H9 (cell line): ENCODE data around the gene ABCA13. TPM values are rescaled to one million over a fixed set of nuclear protein-coding genes. Genes with fewer than 3 reads are reported as not detected.

Experiments
- DNase-seq: peaks from one replicate; pipeline ENCODE4 v3.0.0-alpha.2; 2017
- H2AFZ ChIP-seq: one replicate; pipeline ENCODE4 v1.6.1; 2013; ENCODE audit warnings: mild to moderate bottlenecking, low read length, control low read depth, moderate library complexity
- H2AK5ac ChIP-seq: 2 replicates; pipeline ENCODE4 v1.6.1; 2013; ENCODE audit warnings: low read length, control low read depth, mixed read lengths; ENCODE audit not compliant: insufficient read length
- H2BK120ac ChIP-seq: one replicate; pipeline ENCODE4 v1.6.1; 2013; ENCODE audit warnings: low read depth, mild to moderate bottlenecking, low read length, control low read depth, inconsistent platforms; ENCODE audit not compliant: poor library complexity, severe bottlenecking
- H2BK12ac ChIP-seq: 2 replicates; pipeline ENCODE4 v1.6.1; 2013; ENCODE audit warnings: low read length, control low read depth, mixed read lengths, low read depth; ENCODE audit not compliant: insufficient read length
- H2BK15ac ChIP-seq: 2 replicates; pipeline ENCODE4 v1.6.1; 2013; ENCODE audit warnings: low read depth, low read length, control low read depth
- H2BK20ac ChIP-seq: one replicate; pipeline ENCODE4 v1.6.1; 2013; ENCODE audit warnings: low read depth, mild to moderate bottlenecking, low read length, control low read depth, inconsistent platforms; ENCODE audit not compliant: poor library complexity, severe bottlenecking
- H2BK5ac ChIP-seq: 2 replicates; pipeline ENCODE4 v1.6.1; 2013; ENCODE audit warnings: low read length, control low read depth, mixed read lengths; ENCODE audit not compliant: insufficient read length
- H3K14ac ChIP-seq: 2 replicates; pipeline ENCODE4 v1.6.1; 2013; ENCODE audit warnings: low read length, control low read depth; ENCODE audit not compliant: insufficient read depth
- H3K18ac ChIP-seq: 2 replicates; pipeline ENCODE4 v1.6.1; 2013; ENCODE audit warnings: low read depth, mild to moderate bottlenecking, mixed read lengths, low read length, control low read depth; ENCODE audit not compliant: insufficient read length
- H3K23ac ChIP-seq: 2 replicates; pipeline ENCODE4 v1.6.1; 2013; ENCODE audit warnings: low read length, control low read depth, mixed read lengths, low read depth; ENCODE audit not compliant: insufficient read length
- H3K23me2 ChIP-seq: 2 replicates; pipeline ENCODE4 v1.6.1; 2013; ENCODE audit warnings: low read depth, mild to moderate bottlenecking, mixed read lengths, low read length, control low read depth; ENCODE audit not compliant: insufficient read length, poor library complexity, severe bottlenecking
- H3K27ac ChIP-seq: 2 replicates; pipeline ENCODE4 v1.5.1; 2013; ENCODE audit warnings: low read length, control low read depth, mixed read lengths, low read depth; ENCODE audit not compliant: insufficient read length
- H3K27me3 ChIP-seq: 2 replicates; pipeline ENCODE4 v1.6.1; 2013; ENCODE audit warnings: low read length, control low read depth, inconsistent platforms; ENCODE audit not compliant: insufficient read depth
- H3K4ac ChIP-seq: 2 replicates; pipeline ENCODE4 v1.6.1; 2013; ENCODE audit warnings: low read depth, mild to moderate bottlenecking, control low read depth, inconsistent platforms, low read length, moderate library complexity
- H3K4me1 ChIP-seq: 2 replicates; pipeline ENCODE4 v1.6.1; 2013; ENCODE audit warnings: low read length, control low read depth, inconsistent platforms; ENCODE audit not compliant: insufficient read depth
- H3K4me2 ChIP-seq: 2 replicates; pipeline ENCODE4 v1.6.1; 2013; ENCODE audit warnings: low read length, control low read depth, mixed read lengths; ENCODE audit not compliant: insufficient read length, insufficient read depth
- H3K56ac ChIP-seq: 2 replicates; pipeline ENCODE4 v1.6.1; 2013; ENCODE audit warnings: low read depth, mild to moderate bottlenecking, mixed read lengths, low read length, control low read depth; ENCODE audit not compliant: insufficient read length
- H3K79me1 ChIP-seq: 2 replicates; pipeline ENCODE4 v1.6.1; 2013; ENCODE audit warnings: low read depth, mild to moderate bottlenecking, moderate library complexity, low read length, control low read depth, inconsistent platforms; ENCODE audit not compliant: insufficient read depth, poor library complexity, severe bottlenecking
- H3K79me2 ChIP-seq: 2 replicates; pipeline ENCODE4 v1.6.1; 2013; ENCODE audit warnings: low read length, control low read depth, inconsistent platforms; ENCODE audit not compliant: insufficient read depth
- H3K9ac ChIP-seq: 2 replicates; pipeline ENCODE4 v1.6.1; 2013; ENCODE audit warnings: low read length, control low read depth, mixed read lengths; ENCODE audit not compliant: insufficient read length; ENCODE audit errors: extremely low read depth
- H3K9me3 ChIP-seq: one replicate; pipeline ENCODE4 v1.6.1; 2013; ENCODE audit warnings: low read depth, low read length, inconsistent platforms; ENCODE audit not compliant: control insufficient read depth
- H3T11ph ChIP-seq: one replicate; pipeline ENCODE4 v1.6.1; 2013; ENCODE audit warnings: mild to moderate bottlenecking, low read length, control low read depth, inconsistent platforms
- H4K20me1 ChIP-seq: one replicate; pipeline ENCODE4 v1.6.1; 2013; ENCODE audit not compliant: control insufficient read depth, insufficient read length, insufficient read depth
- H4K5ac ChIP-seq: 2 replicates; pipeline ENCODE4 v1.6.1; 2013; ENCODE audit warnings: low read depth, mild to moderate bottlenecking, mixed read lengths, low read length, control low read depth; ENCODE audit not compliant: insufficient read length
- H4K8ac ChIP-seq: replicated peaks from 2 replicates; pipeline ENCODE4 v1.6.1; 2013; ENCODE audit warnings: low read length, control low read depth, mixed read lengths, low read depth; ENCODE audit not compliant: insufficient read length
- H4K91ac ChIP-seq: 2 replicates; pipeline ENCODE4 v1.6.1; 2013; ENCODE audit warnings: low read depth, mild to moderate bottlenecking, moderate library complexity, mixed read lengths, low read length, control low read depth; ENCODE audit not compliant: insufficient read length
- H3K27ac Mint-ChIP-seq, 3 experiments: 2 replicates in 2 of 3; 3 replicates in 1 of 3; pipeline ENCODE4 v1.8.0; 2020 to 2021; ENCODE audit warnings: mixed read lengths in 3 of 3, mild to moderate bottlenecking in 1 of 3, moderate library complexity in 1 of 3
- H3K27me3 Mint-ChIP-seq: 2 replicates; pipeline ENCODE4 v1.8.0; 2021; ENCODE audit warnings: low read depth, mild to moderate bottlenecking, moderate library complexity, mixed read lengths
- H3K36me3 Mint-ChIP-seq, 3 experiments: 2 replicates in 2 of 3; 3 replicates in 1 of 3; pipeline ENCODE4 v1.8.0; 2020 to 2021; ENCODE audit warnings: low read depth in 3 of 3, mixed read lengths in 3 of 3; ENCODE audit not compliant: insufficient read depth in 1 of 3
- H3K4me1 Mint-ChIP-seq, 2 experiments: 2 replicates each; pipeline ENCODE4 v1.8.0; 2020; ENCODE audit warnings: mixed read lengths in 2 of 2
- H3K4me3 Mint-ChIP-seq, 2 experiments: 2 replicates in 1 of 2; 3 replicates in 1 of 2; pipeline ENCODE4 v1.8.0; 2020 to 2021; ENCODE audit warnings: mild to moderate bottlenecking in 2 of 2, mixed read lengths in 2 of 2, moderate library complexity in 1 of 2
- H3K9me3 Mint-ChIP-seq, 2 experiments: 2 replicates in 1 of 2; 3 replicates in 1 of 2; pipeline ENCODE4 v1.8.0; 2020; ENCODE audit warnings: mild to moderate bottlenecking in 2 of 2, mixed read lengths in 2 of 2, moderate library complexity in 1 of 2
- CTCF ChIP-seq: fragments of 200-600 bp; sonication (generic); conservative IDR thresholded peaks from 3 replicates; pipeline ENCODE4 v1.8.0; 2021; ENCODE audit warnings: antibody characterized with exemption, mild to moderate bottlenecking
- WGBS: extraction: QIAGEN DNeasy Blood & Tissue Kit; methylation state at CpG from one replicate; pipeline ENCODE4 v1.1.7; 2013; ENCODE audit warnings: missing lambda C conversion rate, low lambda C conversion rate, mixed read lengths; ENCODE audit not compliant: insufficient read length; ENCODE audit errors: extremely low coverage; 5-methylcytosine and 5-hydroxymethylcytosine counted together
- total RNA-seq: library from RNA; stranded (reverse); gene quantifications from 2 replicates; pipeline ENCODE4 v1.2.1, GENCODE V29; 2021

Gene ABCA13
- total RNA-seq, 1 experiment from 2014 or later: 0.11 TPM

DNA sequence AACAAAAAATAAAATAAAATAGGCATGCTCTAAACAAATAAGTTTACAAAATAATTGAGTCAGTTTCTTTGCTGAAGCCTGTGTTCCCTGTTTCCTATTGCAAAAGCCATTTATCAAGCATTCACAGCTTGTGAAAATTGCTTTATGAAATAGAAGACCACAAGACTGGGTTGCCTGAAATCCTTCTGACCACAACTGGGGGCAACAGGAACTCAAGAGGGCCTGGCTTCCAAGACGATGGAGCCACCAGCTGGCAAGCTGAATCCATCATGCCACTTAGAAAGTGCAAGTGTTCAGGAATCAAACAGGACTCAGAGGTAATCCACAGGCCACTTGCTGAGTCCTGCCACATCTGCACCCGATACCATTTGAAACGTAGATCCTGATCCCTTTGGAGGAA, 752 bp upstream of the ABCA13 start:
- no peak overlapping the region for H2BK12ac ChIP-seq
- Mint-ChIP-seq H3K9me3 (peaks cover 10 to 20% of the 10 kb centered on the region in 2 experiments), H3K36me3 (peaks cover 2 to 8% (median 2%) of the 10 kb centered on the region in 3 experiments; a peak in 4 of 7 replicates), H3K27ac (no peak overlapping the region), H3K27me3 (no peaks in the 10 kb centered on the region; the same call in 1 of the 2 replicates), H3K4me3 (no peak overlapping the region), H3K4me1 (no peaks in the 10 kb centered on the region; a peak in 1 of 4 replicates)
- H3K4me1 ChIP-seq: no peaks in the 10 kb centered on the region
- H4K8ac ChIP-seq: no peak overlapping the region
- no peak overlapping the region for H2AK5ac ChIP-seq
- no CpG with 5 or more reads among the region's 3 CpGs for WGBS
- no peaks in the 10 kb centered on the region for H3K27me3 ChIP-seq
- no peaks in the 10 kb centered on the region for H3K23me2 ChIP-seq
- TF ChIP-seq CTCF: no peak
- no peak overlapping the region for H3K56ac ChIP-seq
- H2AFZ ChIP-seq: no peak overlapping the region
- no peak overlapping the region for H4K5ac ChIP-seq
- H3K14ac ChIP-seq: no peak overlapping the region
- no peak overlapping the region for H3K9ac ChIP-seq
- no peak overlapping the region for H2BK5ac ChIP-seq
- no peak overlapping the region for H3T11ph ChIP-seq
- H3K23ac ChIP-seq: no peak overlapping the region
- H3K27ac ChIP-seq: no peak overlapping the region
- H4K20me1 ChIP-seq: no peaks in the 10 kb centered on the region
- no peak overlapping the region for H2BK120ac ChIP-seq
- H3K18ac ChIP-seq: no peak overlapping the region
- no peaks in the 10 kb centered on the region for H3K79me2 ChIP-seq
- H4K91ac ChIP-seq: no peak overlapping the region
- H3K4me2 ChIP-seq: no peak overlapping the region
- no peak overlapping the region for H3K4ac ChIP-seq
- no peak for DNase-seq
- H3K9me3 ChIP-seq: peaks cover 9% of the 10 kb centered on the region
- no peak overlapping the region for H2BK15ac ChIP-seq
- H2BK20ac ChIP-seq: no peak overlapping the region
- no peaks in the 10 kb centered on the region for H3K79me1 ChIP-seq
